H1 (cell line): Measurements from ENCODE around the gene ARID5B. TPM values are rescaled to one million over a fixed set of nuclear protein-coding genes. Genes with fewer than 3 reads are reported as not detected.

Source experiments
- CTCF ChIA-PET: fragments of 300-600 bp; sonication (Branson Sonifier 250); formaldehyde crosslinking; loops from one replicate; lab custom pipeline; 2021; ENCODE audit not compliant: partially characterized antibody; lab: Charles Lee
- POLR2A ChIA-PET: fragments of 300-600 bp; sonication (Branson Sonifier 250); formaldehyde crosslinking; loops from one replicate; lab custom pipeline; 2021; ENCODE audit warnings: inconsistent platforms; ENCODE audit not compliant: partially characterized antibody; lab: Charles Lee
- DNase-seq, 2 experiments: peaks; one replicate each; pipeline versions ENCODE4 v3.0.0 to v3.0.0-alpha.2; 2010 to 2022; ENCODE audit warnings: low spot score in 2 of 2, low read depth in 1 of 2, mixed read lengths in 1 of 2
- FAIRE-seq: peaks from 2 replicates; lab custom pipeline; 2011; peaks lifted over from hg19 to GRCh38; lab: Jason Lieb, UNC
- H2AFZ ChIP-seq: 2 replicates; pipeline ENCODE4 v1.8.1; 2012; ENCODE audit warnings: low read length, inconsistent platforms
- H2AK5ac ChIP-seq: 2 replicates; pipeline ENCODE4 v1.6.1; 2013; ENCODE audit warnings: low read depth, low read length
- H2BK120ac ChIP-seq: replicated peaks from 2 replicates; pipeline ENCODE3; 2013; ENCODE audit warnings: low read depth, low read length, inconsistent platforms
- H2BK12ac ChIP-seq: 2 replicates; pipeline ENCODE4 v1.6.1; 2013; ENCODE audit warnings: low read depth, low read length
- H2BK15ac ChIP-seq: 2 replicates; pipeline ENCODE4 v1.6.1; 2013; ENCODE audit warnings: low read length
- H2BK20ac ChIP-seq: 2 replicates; pipeline ENCODE4 v1.6.1; 2013; ENCODE audit warnings: low read length
- H2BK5ac ChIP-seq: 2 replicates; pipeline ENCODE4 v1.6.1; 2013; ENCODE audit warnings: low read depth, low read length
- H3K14ac ChIP-seq: 2 replicates; pipeline ENCODE4 v1.6.1; 2013; ENCODE audit warnings: inconsistent platforms; ENCODE audit not compliant: insufficient read length
- H3K18ac ChIP-seq: 2 replicates; pipeline ENCODE4 v1.6.1; 2013; ENCODE audit warnings: low read length; ENCODE audit errors: extremely low read depth
- H3K23ac ChIP-seq: 2 replicates; pipeline ENCODE4 v1.6.1; 2013; ENCODE audit warnings: inconsistent platforms; ENCODE audit not compliant: insufficient read length
- H3K23me2 ChIP-seq: 2 replicates; pipeline ENCODE4 v1.6.1; 2013; ENCODE audit warnings: low read depth, low read length
- H3K27ac ChIP-seq: 2 replicates; pipeline ENCODE4 v1.6.1; 2011; ENCODE audit warnings: low read depth, low read length, inconsistent platforms
- H3K27me3 ChIP-seq, 4 experiments: replicated peaks in 1 of 4; 1 replicate in 1 of 4; 2 replicates in 3 of 4; pipeline versions ENCODE4 v1.6.1 to v1.8.1; 2011 to 2013; ENCODE audit warnings: low read length in 3 of 4, mild to moderate bottlenecking in 3 of 4, inconsistent platforms in 2 of 4, mixed read lengths in 2 of 4, moderate library complexity in 1 of 4; ENCODE audit not compliant: control insufficient read depth in 3 of 4, insufficient read depth in 3 of 4; ENCODE audit errors: extremely low read depth in 1 of 4
- H3K36me3 ChIP-seq, 4 experiments: 2 replicates each; pipeline versions ENCODE4 v1.6.1 to v1.8.1; 2011 to 2013; ENCODE audit warnings: mild to moderate bottlenecking in 4 of 4, low read length in 3 of 4, moderate library complexity in 2 of 4, control low read depth in 1 of 4, inconsistent platforms in 1 of 4; ENCODE audit not compliant: insufficient read depth in 4 of 4, control insufficient read depth in 2 of 4
- H3K4ac ChIP-seq: replicated peaks from 2 replicates; pipeline ENCODE3; 2013; ENCODE audit warnings: low read length, low read depth, mixed read lengths, inconsistent platforms; ENCODE audit not compliant: insufficient read length
- H3K4me1 ChIP-seq, 4 experiments: replicated peaks in 1 of 4; 1 replicate in 1 of 4; 2 replicates in 3 of 4; pipeline versions ENCODE4 v1.6.1 to v1.8.1; 2011 to 2013; ENCODE audit warnings: low read length in 3 of 4, inconsistent platforms in 2 of 4, mixed read lengths in 1 of 4; ENCODE audit not compliant: insufficient read depth in 4 of 4, control insufficient read depth in 3 of 4
- H3K4me2 ChIP-seq, 2 experiments: 2 replicates each; pipeline versions ENCODE4 v1.6.1 to v1.8.1; 2011 to 2013; ENCODE audit warnings: low read depth in 2 of 2, low read length in 2 of 2, control low read depth in 1 of 2, inconsistent platforms in 1 of 2, mild to moderate bottlenecking in 1 of 2; ENCODE audit not compliant: insufficient read depth in 1 of 2
- H3K4me3 ChIP-seq, 4 experiments: fragments of 200-600, 300-600 bp in 1 of 4; sonication (generic), shearing (Covaris generic), sonication (Bioruptor Twin) in 1 of 4; 2 replicates each; pipeline versions ENCODE4 v1.5.1 to v1.8.1; 2011 to 2016; ENCODE audit warnings: low read length in 4 of 4, low read depth in 3 of 4, control low read depth in 2 of 4, inconsistent platforms in 2 of 4, mild to moderate bottlenecking in 2 of 4, mixed read lengths in 1 of 4, moderate library complexity in 1 of 4; ENCODE audit not compliant: insufficient read depth in 2 of 4; ENCODE audit errors: extremely low read depth in 1 of 4
- H3K56ac ChIP-seq: replicated peaks from 2 replicates; pipeline ENCODE3; 2013; ENCODE audit warnings: low read depth, mild to moderate bottlenecking, mixed read lengths, low read length, inconsistent platforms; ENCODE audit not compliant: insufficient read length
- H3K79me1 ChIP-seq: 2 replicates; pipeline ENCODE4 v1.6.1; 2013; ENCODE audit warnings: low read depth, low read length, control low read depth
- H3K79me2 ChIP-seq, 2 experiments: 2 replicates each; pipeline versions ENCODE4 v1.6.1 to v1.8.1; 2012 to 2013; ENCODE audit warnings: low read length in 2 of 2, mild to moderate bottlenecking in 2 of 2, inconsistent platforms in 1 of 2; ENCODE audit not compliant: insufficient read depth in 2 of 2, control insufficient read depth in 1 of 2
- H3K9ac ChIP-seq, 4 experiments: replicated peaks in 1 of 4; 1 replicate in 1 of 4; 2 replicates in 3 of 4; pipeline versions ENCODE4 v1.6.1 to v1.8.1; 2011 to 2013; ENCODE audit warnings: low read depth in 3 of 4, low read length in 3 of 4, control low read depth in 2 of 4, mild to moderate bottlenecking in 2 of 4, moderate library complexity in 2 of 4, inconsistent platforms in 1 of 4; ENCODE audit errors: extremely low read depth in 1 of 4
- H3K9me3 ChIP-seq, 2 experiments: 2 replicates each; pipeline versions ENCODE4 v1.6.1 to v1.8.1; 2012 to 2013; ENCODE audit warnings: mild to moderate bottlenecking in 2 of 2, moderate library complexity in 2 of 2, control low read depth in 1 of 2, inconsistent platforms in 1 of 2, low read depth in 1 of 2, low read length in 1 of 2, mixed read lengths in 1 of 2; ENCODE audit not compliant: insufficient read depth in 2 of 2
- H4K20me1 ChIP-seq, 2 experiments: replicated peaks in 1 of 2; 2 replicates each; pipeline versions ENCODE3 to v1.8.1; 2011 to 2013; ENCODE audit warnings: inconsistent platforms in 2 of 2, low read length in 2 of 2, mild to moderate bottlenecking in 1 of 2; ENCODE audit not compliant: insufficient read depth in 2 of 2, control insufficient read depth in 1 of 2
- H4K5ac ChIP-seq: 2 replicates; pipeline ENCODE4 v1.6.1; 2013; ENCODE audit warnings: low read length, low read depth, mixed read lengths, inconsistent platforms; ENCODE audit not compliant: insufficient read length
- H4K8ac ChIP-seq: 2 replicates; pipeline ENCODE4 v1.8.0; 2013; ENCODE audit warnings: mild to moderate bottlenecking, moderate library complexity, low read length, inconsistent platforms; ENCODE audit not compliant: insufficient read depth; ENCODE audit errors: extremely low read depth
- H4K91ac ChIP-seq: replicated peaks from 2 replicates; pipeline ENCODE3; 2013; ENCODE audit warnings: low read length, mixed read lengths, inconsistent platforms; ENCODE audit not compliant: insufficient read length
- CBX8 ChIP-seq: fragments of 300-800, 300-1000 bp; sonication (generic); IDR thresholded peaks from 2 replicates; pipeline ENCODE4 v1.7.1; 2016; ENCODE audit warnings: low read depth, low read length, borderline replicate concordance
- CEBPB ChIP-seq: IDR thresholded peaks from 2 replicates; pipeline ENCODE4 v1.6.1; 2012; ENCODE audit warnings: low read depth, low read length
- CREB1 ChIP-seq: IDR thresholded peaks from 2 replicates; pipeline ENCODE4 v1.6.1; 2012; ENCODE audit warnings: inconsistent platforms
- EZH2 ChIP-seq: fragments of 200-600 bp; sonication (generic); IDR thresholded peaks from 2 replicates; pipeline ENCODE4 v1.7.1; 2012; ENCODE audit warnings: low read depth, mild to moderate bottlenecking, moderate library complexity, low read length, inconsistent platforms; ENCODE audit not compliant: severe bottlenecking
- RNF2 ChIP-seq: fragments of 200-900, 300-1000 bp; sonication (generic); IDR thresholded peaks from 2 replicates; pipeline ENCODE4 v1.7.1; 2016; ENCODE audit warnings: borderline replicate concordance, low read depth, mild to moderate bottlenecking, antibody characterized with exemption, low read length; ENCODE audit not compliant: poor library complexity, severe bottlenecking; ENCODE audit errors: missing control alignments
- SAP30 ChIP-seq: fragments of 300-600 bp; sonication (generic); IDR thresholded peaks from 2 replicates; pipeline ENCODE4 v1.7.1; 2012; ENCODE audit warnings: low read length, moderate library complexity, mild to moderate bottlenecking, inconsistent platforms; ENCODE audit not compliant: insufficient read depth, insufficient replicate concordance
- SIN3A ChIP-seq, 2 experiments: IDR thresholded peaks in 1 of 2; conservative IDR thresholded peaks in 1 of 2; 2 replicates each; pipeline ENCODE4 v1.6.1; 2011 to 2012; ENCODE audit warnings: low read length in 2 of 2, improper control_type of control experiment in 1 of 2, low read depth in 1 of 2, mild to moderate bottlenecking in 1 of 2
- TAF1 ChIP-seq: IDR thresholded peaks from 2 replicates; pipeline ENCODE4 v1.6.1; 2011; ENCODE audit warnings: mild to moderate bottlenecking, low read depth, low read length
- TCF12 ChIP-seq: IDR thresholded peaks from 2 replicates; pipeline ENCODE4 v1.6.1; 2011; ENCODE audit warnings: low read depth, mild to moderate bottlenecking, low read length
- TEAD4 ChIP-seq: IDR thresholded peaks from 2 replicates; pipeline ENCODE4 v1.6.1; 2012; ENCODE audit warnings: low read depth, low read length, inconsistent platforms, mixed read lengths
- WGBS, 2 experiments: shearing (Covaris generic) in 1 of 2; methylation state at CpG; one replicate each; pipeline versions ENCODE4 v1.1.6 to v1.1.7; 2013 to 2015; ENCODE audit warnings: low lambda C conversion rate in 2 of 2, mixed read lengths in 2 of 2, inconsistent platforms in 1 of 2, low coverage in 1 of 2, missing lambda C conversion rate in 1 of 2; ENCODE audit not compliant: insufficient replicate concordance in 2 of 2, insufficient coverage in 1 of 2, insufficient read length in 1 of 2; ENCODE audit errors: extremely low coverage in 1 of 2, missing lambda C conversion rate in 1 of 2; 5-methylcytosine and 5-hydroxymethylcytosine counted together
- polyA plus RNA-seq, 7 experiments: library from polyadenylated mRNA; depleted of rRNA in 3 of 7; stranded (reverse) in 5 of 7; unstranded in 2 of 7; fragments of >200 nt in 5 of 7; fragments of 200-250 nt in 2 of 7; gene quantifications; 1 replicate in 5 of 7; 2 replicates in 1 of 7; 4 replicates in 1 of 7; pipeline versions ENCODE4 v1.2.1 to v1.2.3, GENCODE V29; 2011 to 2013; ENCODE audit warnings: missing spikeins in 2 of 7, mixed read lengths in 2 of 7
- total RNA-seq: library from RNA; stranded (reverse); fragmentation: NEBNext Ultra II Directional; extraction: Animal tissue kit (Norgen Biotek cat#: 25700); gene quantifications from 2 replicates; pipeline ENCODE4 v1.2.1, GENCODE V29; 2021

ARID5B gene
- total and polyA plus RNA-seq, 2 of the 8 experiments (the other 6 are each of a cell fraction or from before 2014, with no cell fraction given): 0.21 to 1.1 TPM

GRCh38 chr10:61958311-61958710 is 56.8 kb downstream of the ARID5B start:
- ChIA-PET CTCF (no interaction called here), POLR2A (no interaction called here)
- Histone ChIP-seq H3K23ac (no peak overlapping the region), H2BK5ac (no peak overlapping the region), H4K8ac (no peak overlapping the region), H3K36me3 (no peaks in the 10 kb centered on the region), H2BK15ac (no peak overlapping the region), H3K27ac (no peak overlapping the region), H2BK12ac (no peak overlapping the region), H3K79me1 (no peaks in the 10 kb centered on the region), H2BK120ac (no peak overlapping the region), H3K79me2 (no peaks in the 10 kb centered on the region), H4K20me1 (no peaks in the 10 kb centered on the region), H3K56ac (no peak overlapping the region), H3K4me3 (no peak overlapping the region), H4K91ac (no peak overlapping the region), H3K9ac (no peak overlapping the region), H3K4me2 (no peak overlapping the region), H2BK20ac (no peak overlapping the region), H3K9me3 (no peaks in the 10 kb centered on the region), H3K18ac (no peak overlapping the region), H2AK5ac (no peak overlapping the region), H3K4me1 (no peaks in the 10 kb centered on the region), H3K23me2 (no peaks in the 10 kb centered on the region), H3K14ac (no peak overlapping the region), H4K5ac (no peak overlapping the region), H3K4ac (no peak overlapping the region), H3K27me3 (no peaks in the 10 kb centered on the region), H2AFZ (no peak overlapping the region)
- WGBS, 2 experiments: 95% methylated on average over 12 of the region's 12 CpGs; no CpG with 5 or more reads in 1 of the 2 experiments
- FAIRE-seq: no peak
- no peak for DNase-seq
- TF ChIP-seq RNF2: no peak
- TF ChIP-seq SIN3A (conservative IDR thresholded peaks at IDR 0.05 in 1 of 2, IDR thresholded peaks at IDR 0.05 in 1 of 2; ENCODE audit: low read depth in 1 of 2, low read length in 2 of 2): no peak
- TF ChIP-seq CEBPB: no peak
- no peak for TF ChIP-seq SAP30
- no peak for TF ChIP-seq CBX8
- no peak for TF ChIP-seq TCF12
- no peak for TF ChIP-seq EZH2
- TF ChIP-seq TAF1: no peak
- TF ChIP-seq TEAD4: no peak
- no peak for TF ChIP-seq CREB1
